ENCODE results near the gene CD48. TPM values are rescaled to one million over a fixed set of nuclear protein-coding genes. Genes with fewer than 3 reads are reported as not detected.

Gene CD48
- total RNA-seq, 1 experiment from 2014 or later: 0.20 TPM

GRCh38 chr1:160651433-160652064, 60.1 kb downstream of the CD48 start:
- Histone ChIP-seq H3K79me2 (ENCODE audit: insufficient read depth, low read length) (no peaks in the 10 kb centered on the region), H3K9me2 (ENCODE audit: insufficient read depth) (no peaks in the 10 kb centered on the region), H3K9ac (ENCODE audit: low read length) (no peak overlapping the region), H3K4me3 (replicated peaks in 1 of 2; ENCODE audit: low read depth in 1 of 2, low read length in 2 of 2) (no peak overlapping the region), H3K27me3 (ENCODE audit: insufficient read depth, low read length) (no peaks in the 10 kb centered on the region), H3K27ac (ENCODE audit: low read depth, low read length) (no peak overlapping the region), H3K4me1 (ENCODE audit: control insufficient read depth in 1 of 2, insufficient read depth in 2 of 2, low read length in 2 of 2) (no peaks in the 10 kb centered on the region), H3K36me3 (ENCODE audit: control insufficient read depth in 1 of 2, insufficient read depth in 2 of 2, low read length in 2 of 2) (no peaks in the 10 kb centered on the region), H3K9me3 (ENCODE audit: control insufficient read depth in 1 of 2, insufficient read depth in 1 of 2, low read depth in 1 of 2, low read length in 2 of 2) (no peaks in the 10 kb centered on the region), H2AFZ (ENCODE audit: low read depth, low read length, poor library complexity, severe bottlenecking) (no peak overlapping the region), H3K4me2 (ENCODE audit: low read length) (no peak overlapping the region), H4K20me1 (ENCODE audit: insufficient read depth) (no peaks in the 10 kb centered on the region)
- ChIA-PET RAD21 (ENCODE audit: low non-redundant PET in 1 of 2, low total read pairs in 2 of 2, uncharacterized antibody in 2 of 2, unreplicated experiment in 2 of 2) (no interaction called here), POLR2A (no interaction called here), CTCF (no interaction called here)
- intact Hi-C loops (cut with micrococcal nuclease): no loop called here
- no TSS peak for BruUV-seq (replicated peaks)
- no peak for ATAC-seq
- no peak for TF ChIP-seq SRF (IDR thresholded peaks at IDR 0.05; ENCODE audit: low read depth)
- no peak for TF ChIP-seq CTCF (IDR thresholded peaks at IDR 0.05 in 2 of 3, conservative IDR thresholded peaks at IDR 0.05 in 1 of 3; ENCODE audit: borderline replicate concordance in 1 of 3, insufficient read depth in 1 of 3, low read depth in 2 of 3, low read length in 2 of 3)
- no peak for TF ChIP-seq POLR2A (IDR thresholded peaks at IDR 0.05; ENCODE audit: borderline replicate concordance, extremely low read depth, insufficient read depth, insufficient read length)
- TF ChIP-seq REST (IDR thresholded peaks at IDR 0.05; ENCODE audit: low read depth): no peak
- TF ChIP-seq EGR1 (IDR thresholded peaks at IDR 0.05; ENCODE audit: low read depth): no peak
- TF ChIP-seq ATF3 (IDR thresholded peaks at IDR 0.05): no peak
- no peak for TF ChIP-seq JUND (IDR thresholded peaks at IDR 0.05)
- TF ChIP-seq SIN3A (IDR thresholded peaks at IDR 0.05; ENCODE audit: low read depth): no peak
- no peak for TF ChIP-seq ELF1 (IDR thresholded peaks at IDR 0.05; ENCODE audit: borderline replicate concordance, low read depth)
- TF ChIP-seq CBX3 (IDR thresholded peaks at IDR 0.05; ENCODE audit: low read depth): no peak
- no peak for TF ChIP-seq FOSL1 (IDR thresholded peaks at IDR 0.05; ENCODE audit: low read depth)
- no peak for TF ChIP-seq EZH2 (IDR thresholded peaks at IDR 0.05)
- no peak for TF ChIP-seq EZH2phosphoT487 (IDR thresholded peaks at IDR 0.05; ENCODE audit: borderline replicate concordance)
- no peak for TF ChIP-seq YY1 (IDR thresholded peaks at IDR 0.05; ENCODE audit: extremely low read depth, insufficient replicate concordance, low read depth, low read length)
- TF ChIP-seq TCF7L2 (IDR thresholded peaks at IDR 0.05; ENCODE audit: borderline replicate concordance, extremely low read depth, insufficient read depth, insufficient read length): no peak
- TF ChIP-seq RAD21 (IDR thresholded peaks at IDR 0.05; ENCODE audit: low read depth): no peak
- TF ChIP-seq SP1 (IDR thresholded peaks at IDR 0.05; ENCODE audit: low read depth): no peak
- no peak for TF ChIP-seq POLR2AphosphoS5 (IDR thresholded peaks at IDR 0.05; ENCODE audit: low read depth, low read length)
- no peak for DNase-seq (ENCODE audit: low read depth, low spot score)
